Measurements from ENCODE around the gene LY6G6D. TPM values are rescaled to one million over a fixed set of nuclear protein-coding genes. Genes with fewer than 3 reads are reported as not detected.
A peak's percentile ranks its signal among the peaks of the same experiment; 100 is the strongest.

LY6G6D gene
- total RNA-seq, 1 experiment from 2014 or later: not detected

DNA sequence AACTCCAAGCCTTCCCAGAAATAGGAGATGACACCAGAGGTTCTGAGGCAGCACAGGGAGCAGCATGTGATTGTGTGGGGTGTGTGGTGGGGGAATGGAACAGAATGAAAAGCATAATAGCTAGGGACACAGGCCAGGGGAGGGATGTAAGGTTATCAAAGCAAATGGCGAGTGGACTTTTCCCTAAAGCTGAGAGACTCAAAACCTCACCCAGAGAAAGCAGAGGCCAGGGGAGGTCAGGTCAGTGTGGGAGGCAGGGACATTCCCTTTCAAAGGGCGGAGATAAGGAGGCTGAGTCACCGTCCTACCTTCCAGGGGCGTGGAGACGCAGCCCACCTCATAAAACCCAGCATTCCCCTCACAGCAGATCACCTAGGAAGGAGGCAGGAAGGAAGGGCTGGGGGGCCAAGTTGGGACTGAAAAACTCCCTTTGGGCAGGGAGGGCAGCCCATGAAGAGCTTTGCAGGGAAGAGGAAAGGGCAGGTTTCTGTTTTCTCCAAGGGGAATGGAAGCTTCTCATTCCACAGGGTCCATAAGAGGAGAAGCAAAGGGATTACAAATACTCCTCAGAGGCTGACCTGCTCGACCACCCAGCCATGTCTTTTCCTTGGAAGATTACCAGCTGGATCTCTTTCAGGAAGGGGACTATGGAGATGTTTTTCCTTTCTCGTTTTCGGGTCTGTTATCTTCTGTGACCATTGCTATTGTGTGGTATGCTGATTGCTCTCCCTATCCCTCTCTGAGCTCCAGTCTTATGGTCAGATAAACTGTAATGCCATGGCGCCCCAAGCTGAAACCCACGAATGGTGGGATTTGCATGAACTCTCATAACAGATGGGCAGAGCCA, 24.7 kb upstream of the LY6G6D start:
- Mint-ChIP-seq H3K36me3 (ENCODE audit: insufficient read depth in 1 of 3, low read depth in 3 of 3) (peaks cover 14 to 67% (median 46%) of the 10 kb centered on the region in 3 experiments; a peak in 6 of 7 replicates), H3K4me1 (peaks cover 5 to 10% of the 10 kb centered on the region in 2 experiments; a peak in 3 of 4 replicates), H3K27me3 (ENCODE audit: low read depth) (no peaks in the 10 kb centered on the region), H3K4me3 (no peak overlapping the region), H3K9me3 (no peaks in the 10 kb centered on the region; a peak in 1 of 5 replicates), H3K27ac (peak overlapping the region in 1 of 3 experiments; percentile 24; a peak in 2 of 7 replicates)
- no peak overlapping the region for H3K4me2 ChIP-seq (ENCODE audit: insufficient read depth, insufficient read length, low read length)
- no peaks in the 10 kb centered on the region for H3K9me3 ChIP-seq (ENCODE audit: control insufficient read depth, low read depth, low read length)
- H3K27ac ChIP-seq (ENCODE audit: insufficient read length, low read depth, low read length): no peak overlapping the region
- no peak overlapping the region for H4K8ac ChIP-seq (replicated peaks; ENCODE audit: insufficient read length, low read depth, low read length)
- no peak overlapping the region for H4K91ac ChIP-seq (ENCODE audit: insufficient read length, low read depth, low read length)
- no peak overlapping the region for H3K56ac ChIP-seq (ENCODE audit: insufficient read length, low read depth, low read length)
- H3K79me2 ChIP-seq (ENCODE audit: insufficient read depth, low read length): no peaks in the 10 kb centered on the region
- no peak overlapping the region for H3K4ac ChIP-seq (ENCODE audit: low read depth, low read length)
- H2BK12ac ChIP-seq (ENCODE audit: insufficient read length, low read depth, low read length): no peak overlapping the region
- H3K79me1 ChIP-seq (ENCODE audit: insufficient read depth, low read depth, low read length, poor library complexity, severe bottlenecking): no peaks in the 10 kb centered on the region
- TF ChIP-seq, protein P1, sequence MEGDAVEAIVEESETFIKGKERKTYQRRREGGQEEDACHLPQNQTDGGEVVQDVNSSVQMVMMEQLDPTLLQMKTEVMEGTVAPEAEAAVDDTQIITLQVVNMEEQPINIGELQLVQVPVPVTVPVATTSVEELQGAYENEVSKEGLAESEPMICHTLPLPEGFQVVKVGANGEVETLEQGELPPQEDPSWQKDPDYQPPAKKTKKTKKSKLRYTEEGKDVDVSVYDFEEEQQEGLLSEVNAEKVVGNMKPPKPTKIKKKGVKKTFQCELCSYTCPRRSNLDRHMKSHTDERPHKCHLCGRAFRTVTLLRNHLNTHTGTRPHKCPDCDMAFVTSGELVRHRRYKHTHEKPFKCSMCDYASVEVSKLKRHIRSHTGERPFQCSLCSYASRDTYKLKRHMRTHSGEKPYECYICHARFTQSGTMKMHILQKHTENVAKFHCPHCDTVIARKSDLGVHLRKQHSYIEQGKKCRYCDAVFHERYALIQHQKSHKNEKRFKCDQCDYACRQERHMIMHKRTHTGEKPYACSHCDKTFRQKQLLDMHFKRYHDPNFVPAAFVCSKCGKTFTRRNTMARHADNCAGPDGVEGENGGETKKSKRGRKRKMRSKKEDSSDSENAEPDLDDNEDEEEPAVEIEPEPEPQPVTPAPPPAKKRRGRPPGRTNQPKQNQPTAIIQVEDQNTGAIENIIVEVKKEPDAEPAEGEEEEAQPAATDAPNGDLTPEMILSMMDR (conservative IDR thresholded peaks at IDR 0.05): no peak
- WGBS (ENCODE audit: extremely low coverage, insufficient read length, low lambda C conversion rate): no CpG with 5 or more reads among the region's 10 CpGs
- H3T11ph ChIP-seq (ENCODE audit: low read length): no peak overlapping the region
- H3K18ac ChIP-seq (ENCODE audit: insufficient read length, low read depth, low read length): no peak overlapping the region
- H4K20me1 ChIP-seq (ENCODE audit: control insufficient read depth, insufficient read depth, insufficient read length): no peaks in the 10 kb centered on the region
- H3K4me1 ChIP-seq (ENCODE audit: insufficient read depth, low read length): no peaks in the 10 kb centered on the region
- no peak overlapping the region for H2BK15ac ChIP-seq (ENCODE audit: low read depth, low read length)
- no peaks in the 10 kb centered on the region for H3K23me2 ChIP-seq (ENCODE audit: insufficient read length, low read depth, low read length, poor library complexity, severe bottlenecking)
- no peak overlapping the region for H2BK20ac ChIP-seq (ENCODE audit: low read depth, low read length, poor library complexity, severe bottlenecking)
- no peak overlapping the region for H2AK5ac ChIP-seq (ENCODE audit: insufficient read length, low read length)
- no peaks in the 10 kb centered on the region for H3K27me3 ChIP-seq (ENCODE audit: insufficient read depth, low read length)
- H3K23ac ChIP-seq (ENCODE audit: insufficient read length, low read depth, low read length): no peak overlapping the region
- DNase-seq: no peak
- H2BK120ac ChIP-seq (ENCODE audit: low read depth, low read length, poor library complexity, severe bottlenecking): no peak overlapping the region
- H2AFZ ChIP-seq (ENCODE audit: low read length): no peak overlapping the region
- no peak overlapping the region for H4K5ac ChIP-seq (ENCODE audit: insufficient read length, low read depth, low read length)
- H2BK5ac ChIP-seq (ENCODE audit: insufficient read length, low read length): no peak overlapping the region
- no peak overlapping the region for H3K9ac ChIP-seq (ENCODE audit: extremely low read depth, insufficient read length, low read length)
- H3K14ac ChIP-seq (ENCODE audit: insufficient read depth, low read length): no peak overlapping the region
